ENCODE results near the gene MIOX.

GRCh38 chr22:50439871-50440331, 46.8 kb upstream of the MIOX start:
- TF ChIP-seq YY1 (IDR thresholded peaks at IDR 0.05; ENCODE audit: insufficient read depth, insufficient read length) (no peak), ZNF274 (IDR thresholded peaks at IDR 0.05; ENCODE audit: low read depth, low read length) (no peak), SUZ12 (IDR thresholded peaks at IDR 0.05; ENCODE audit: extremely low read depth, insufficient read depth, insufficient read length) (no peak)

Measured in NT2/D1 (cell line).